Ammon's horn (tissue), 1 donor: Measurements from ENCODE around the gene DLX1.
A peak's percentile ranks its signal among the peaks of the same experiment; 100 is the strongest.
"Not testable (repeated sequence)": the region's sequence is repeated elsewhere in the genome, so short reads cannot be mapped to it uniquely, and the experiment has no call there.

Experiments
- DNase-seq: peaks from one replicate; pipeline ENCODE4 v3.0.0-alpha.2; 2016; ENCODE audit warnings: low spot score

The DLX1 gene

GRCh38 chr2:172065111-172065510 is 20.2 kb upstream of the DLX1 start:
- no peak for DNase-seq

DNA sequence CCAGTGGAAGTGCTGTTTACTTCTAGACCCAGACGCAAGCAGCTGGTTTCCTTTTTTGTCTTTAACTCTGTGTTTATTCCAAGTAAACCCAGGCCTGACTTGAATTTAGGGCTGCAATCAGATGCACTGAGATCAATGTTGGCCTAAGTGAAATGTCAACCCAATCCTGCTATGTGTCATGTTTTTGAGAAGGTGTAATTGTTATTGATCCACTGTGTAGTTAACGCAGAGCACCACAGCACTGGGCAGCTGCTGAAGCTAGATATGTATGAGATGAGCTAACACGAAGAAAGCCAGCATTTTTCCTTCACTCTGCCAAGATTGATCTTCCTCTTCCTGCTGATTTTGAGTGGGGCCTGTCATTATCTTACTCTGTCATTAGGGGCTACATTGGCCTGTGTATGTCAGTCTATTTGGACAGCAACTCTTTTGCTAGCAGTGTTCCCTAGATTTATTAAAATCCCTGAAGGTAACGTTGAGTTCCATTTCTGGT is 18.9 kb upstream of the DLX1 start:
- DNase-seq, result no peak

- not testable (repeated sequence) for DNase-seq
These were observed 17.4 kb upstream of the DLX1 start for GRCh38 chr2:172067905-172068304.

GRCh38 chr2:172070936-172071335 is 14.4 kb upstream of the DLX1 start:
- DNase-seq, result no peak

DNA sequence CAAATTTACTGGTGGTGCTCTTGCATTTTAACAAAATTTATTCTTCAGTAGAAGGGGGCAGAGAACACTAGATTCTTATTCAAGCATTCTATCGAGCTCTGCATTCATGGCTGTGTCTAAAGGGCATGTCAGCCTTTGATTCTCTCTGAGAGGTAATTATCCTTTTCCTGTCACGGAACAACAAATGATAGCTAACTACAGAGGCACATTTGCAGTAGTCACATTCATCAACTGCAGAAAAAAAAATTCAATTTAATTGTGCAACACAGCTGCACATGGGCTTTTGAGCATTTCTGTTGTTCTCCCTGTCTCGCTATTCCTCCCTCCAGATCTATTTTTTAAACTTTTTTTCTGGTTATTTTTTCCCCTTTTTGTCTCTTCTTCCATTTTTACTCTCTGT is 13.0 kb upstream of the DLX1 start:
- DNase-seq, result no peak

GRCh38 chr2:172072706-172073105 is 12.6 kb upstream of the DLX1 start:
- DNase-seq, result no peak

DNA sequence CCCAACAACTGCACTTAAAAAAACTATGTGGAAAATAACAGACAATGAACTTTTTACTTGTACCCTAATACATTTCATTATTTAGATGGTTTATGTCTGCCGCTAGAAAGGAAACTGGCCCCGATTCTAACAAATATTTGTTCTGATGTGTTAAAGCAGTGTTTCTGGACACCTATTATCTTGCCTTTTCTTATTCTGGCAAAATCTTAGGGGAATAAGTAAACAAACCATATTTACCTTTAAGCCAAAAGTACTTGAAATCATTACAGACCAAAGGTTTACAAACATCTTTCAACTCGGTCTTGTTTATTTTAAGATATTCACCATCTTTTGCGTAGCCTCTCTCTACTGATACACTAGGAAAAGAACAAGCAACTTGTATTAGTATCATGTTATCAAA is 11.8 kb upstream of the DLX1 start:
- no peak for DNase-seq

- DNase-seq, result no peak
These were observed 11.1 kb upstream of the DLX1 start for GRCh38 chr2:172074254-172074653.

DNA sequence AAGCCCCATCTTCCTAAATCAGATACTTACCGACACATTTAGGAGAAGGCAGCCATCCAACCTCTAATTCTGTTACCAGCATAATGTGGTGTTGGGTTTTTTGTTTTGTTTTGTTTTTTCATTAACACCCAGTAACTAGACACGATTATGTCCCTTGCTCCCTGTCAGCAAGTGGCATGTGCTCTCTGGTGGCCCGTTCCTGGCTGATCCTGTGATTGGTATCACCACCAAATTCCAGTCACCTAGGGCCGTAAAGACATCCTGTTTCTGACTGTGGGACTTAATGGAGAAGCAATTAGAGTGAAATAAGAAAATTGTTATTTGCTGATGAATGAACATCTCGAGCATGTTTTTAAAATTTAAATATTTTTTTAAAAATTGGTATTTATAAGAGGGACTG is 5.9 kb upstream of the DLX1 start:
- DNase-seq, result no peak

GRCh38 chr2:172079838-172080640 is 5.3 kb upstream of the DLX1 start:
- no peak for DNase-seq

DNA sequence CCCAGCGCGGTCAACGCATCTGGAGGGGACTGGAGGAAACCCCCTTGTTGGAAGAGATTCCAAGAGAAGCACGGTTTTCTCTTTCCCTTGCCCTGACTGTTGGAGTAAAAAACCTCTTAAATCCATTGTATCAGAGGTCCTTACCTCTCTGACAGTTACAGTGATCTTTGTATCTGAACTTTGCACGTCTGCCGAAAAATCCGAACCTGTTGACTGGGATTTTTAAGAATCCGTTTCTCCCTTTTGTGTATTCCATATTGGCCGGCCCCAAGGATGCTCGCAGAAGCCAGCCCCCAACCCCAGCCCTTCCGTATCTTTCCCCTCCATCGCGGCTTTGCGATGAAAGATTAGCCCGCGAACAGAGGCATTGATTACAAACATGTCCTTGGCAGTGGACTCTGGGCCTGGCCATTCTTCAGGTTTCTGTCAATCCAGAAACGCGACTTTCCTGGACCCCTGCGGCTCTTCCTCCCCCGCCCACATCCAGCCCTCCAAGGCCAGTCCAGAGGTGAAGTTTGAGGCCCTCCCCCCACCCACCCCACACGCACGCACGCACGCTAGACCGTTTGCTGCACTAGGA is 4.6 kb upstream of the DLX1 start:
- DNase-seq, result no peak

DNA sequence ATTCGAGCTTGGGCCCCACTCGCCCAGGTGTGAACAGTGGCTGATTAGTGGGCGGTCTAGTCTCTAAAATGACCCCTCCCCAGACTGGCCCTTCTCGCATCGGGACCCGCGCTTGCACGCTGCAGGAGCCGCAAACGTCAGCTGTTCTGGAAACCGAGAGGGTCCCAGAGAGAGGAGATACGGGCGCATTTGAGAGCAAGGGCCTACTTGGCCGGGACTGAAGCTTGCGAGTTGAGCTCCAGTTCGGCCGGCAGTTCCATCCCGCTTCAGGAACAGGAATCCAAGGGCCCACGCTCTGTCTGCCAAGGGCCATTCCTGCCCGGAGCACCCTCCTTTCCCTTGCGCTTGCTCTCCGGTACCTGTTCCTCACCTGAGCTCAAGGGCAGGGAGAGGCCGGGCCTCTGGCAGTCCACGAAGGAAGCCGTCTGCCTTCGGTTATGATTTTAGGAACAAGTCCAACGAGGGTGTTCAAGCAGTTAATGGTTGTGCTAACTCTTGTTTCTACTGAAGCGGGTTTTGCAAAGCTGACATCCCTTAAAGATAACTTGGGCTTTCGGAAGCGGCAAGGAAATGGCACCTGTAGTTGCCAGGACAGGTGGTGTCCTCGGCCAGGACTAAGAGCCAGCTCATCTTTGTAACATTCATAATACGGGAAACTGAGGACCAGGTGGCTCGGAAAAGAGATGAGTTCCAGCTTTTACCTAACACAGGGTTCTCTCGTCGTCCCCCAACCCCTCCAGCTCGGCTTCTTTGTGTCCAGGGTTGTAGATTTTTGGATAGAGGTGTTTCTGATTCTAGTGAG is 3.9 kb upstream of the DLX1 start:
- no peak for DNase-seq

- DNase-seq, result no peak
These were observed 3.0 kb upstream of the DLX1 start for GRCh38 chr2:172082105-172082943.

- no peak for DNase-seq
These were observed 2.2 kb upstream of the DLX1 start for GRCh38 chr2:172082944-172083627.

DNA sequence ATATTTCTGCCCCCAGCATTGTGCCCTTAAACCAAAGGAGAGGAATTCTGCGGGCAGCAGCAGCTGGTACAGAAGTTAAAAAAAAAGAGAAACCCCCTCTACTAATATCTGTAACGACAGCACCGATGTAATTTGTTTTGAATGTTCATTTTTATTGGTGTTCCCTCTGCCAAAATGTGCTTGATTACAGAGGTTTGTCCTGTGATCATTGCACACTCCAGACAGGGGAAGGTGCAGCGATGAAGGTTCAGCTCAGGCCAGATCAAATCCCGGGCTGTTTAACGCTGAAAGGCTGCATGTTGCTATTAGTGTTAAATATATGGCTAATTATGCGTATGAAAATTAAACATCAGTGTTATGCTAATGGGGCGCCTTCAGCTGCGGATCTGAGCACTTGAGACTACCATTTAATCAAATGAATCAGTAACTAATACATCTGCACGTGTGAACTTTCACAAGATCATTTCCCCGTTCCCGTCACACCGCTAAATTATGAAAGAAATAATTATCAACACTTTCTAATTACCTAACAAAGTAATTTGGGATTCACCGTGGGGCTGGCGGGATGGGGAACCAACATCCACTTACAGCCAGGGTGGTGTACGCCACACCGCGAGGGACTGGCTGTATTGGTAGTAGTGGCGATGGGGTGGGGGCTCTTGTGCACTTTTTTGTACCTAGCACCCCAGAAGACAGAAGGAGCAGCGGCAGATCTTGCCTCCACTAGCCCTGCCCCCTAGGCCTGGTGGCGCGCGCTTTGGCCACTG is 1.5 kb upstream of the DLX1 start:
- DNase-seq, result no peak

DNA sequence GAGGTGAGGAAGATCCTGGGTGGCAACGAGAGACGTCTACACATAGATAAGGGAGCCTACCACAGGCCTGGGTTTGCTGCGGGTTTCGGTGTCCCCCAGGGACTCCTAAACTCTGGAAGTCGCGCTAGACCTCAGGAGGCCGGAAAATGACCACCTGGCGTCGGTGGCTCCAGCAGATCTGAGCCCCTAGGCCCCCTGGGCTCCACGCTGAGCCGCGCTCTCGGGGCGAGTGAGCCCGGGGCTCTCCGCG is 987 bp upstream of the DLX1 start:
- no peak for DNase-seq

- peak; percentile 57 for DNase-seq
These were observed 455 bp upstream of the DLX1 start for GRCh38 chr2:172084645-172085459.

- no peak for DNase-seq
These were observed 1.2 kb downstream of the DLX1 start for GRCh38 chr2:172086241-172087206.
